Endothelial cell (in vitro differentiated cells): Measurements from ENCODE around the gene MAP2K5. TPM values are rescaled to one million over a fixed set of nuclear protein-coding genes. Genes with fewer than 3 reads are reported as not detected.

Source experiments
- DNase-seq: peaks from one replicate; pipeline ENCODE4 v3.0.0; 2021; ENCODE audit warnings: low spot score
- H3K27ac Mint-ChIP-seq: one replicate; pipeline ENCODE4 v1.8.0; 2021; ENCODE audit warnings: mixed read lengths, inconsistent platforms; ENCODE audit not compliant: unreplicated experiment
- H3K27me3 Mint-ChIP-seq: one replicate; pipeline ENCODE4 v1.8.0; 2021; ENCODE audit warnings: mild to moderate bottlenecking, moderate library complexity, mixed read lengths, inconsistent platforms; ENCODE audit not compliant: unreplicated experiment
- H3K36me3 Mint-ChIP-seq: one replicate; pipeline ENCODE4 v1.8.0; 2021; ENCODE audit warnings: mild to moderate bottlenecking, low read depth, mixed read lengths, inconsistent platforms; ENCODE audit not compliant: unreplicated experiment
- H3K4me1 Mint-ChIP-seq: one replicate; pipeline ENCODE4 v1.8.0; 2021; ENCODE audit warnings: mild to moderate bottlenecking, mixed read lengths, inconsistent platforms; ENCODE audit not compliant: unreplicated experiment
- H3K4me3 Mint-ChIP-seq: one replicate; pipeline ENCODE4 v1.8.0; 2021; ENCODE audit warnings: mild to moderate bottlenecking, mixed read lengths, inconsistent platforms; ENCODE audit not compliant: unreplicated experiment
- H3K9me3 Mint-ChIP-seq: one replicate; pipeline ENCODE4 v1.8.0; 2021; ENCODE audit warnings: mixed read lengths, inconsistent platforms; ENCODE audit not compliant: unreplicated experiment
- total RNA-seq: library from RNA; stranded (reverse); fragmentation: NEBNext Ultra II Directional; extraction: Animal tissue kit (Norgen Biotek cat#: 25700); gene quantifications from one replicate; pipeline ENCODE4 v1.2.1, GENCODE V29; 2021; ENCODE audit not compliant: unreplicated experiment
- TF ChIP-seq, protein P1 (sequence below): fragments of 200-600 bp; sonication (generic); IDR thresholded peaks from one replicate; pipeline ENCODE4 v1.5.0; 2021; ENCODE audit warnings: antibody characterized with exemption; ENCODE audit not compliant: unreplicated experiment

Gene MAP2K5
- total RNA-seq, 1 donor from 2014 or later = 22.2 TPM

DNA sequence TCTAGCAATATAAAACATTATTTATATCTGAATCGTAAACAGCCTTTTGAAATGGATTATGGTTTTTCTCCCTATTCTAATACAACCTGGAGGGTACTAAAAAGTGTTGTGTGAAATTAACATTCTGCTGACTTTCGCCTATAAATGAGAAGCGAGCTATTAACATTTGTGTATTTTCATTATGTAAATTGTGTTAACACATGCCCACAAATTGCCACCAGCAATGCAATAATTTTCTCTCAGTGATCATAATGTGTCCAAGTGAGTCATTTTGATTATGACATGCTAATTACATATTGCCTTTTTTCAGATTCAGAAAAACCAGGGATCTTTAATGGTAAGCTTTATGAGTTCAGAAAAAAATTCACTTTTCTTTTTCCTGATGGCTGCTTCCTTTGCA, 205.4 kb downstream of the MAP2K5 start:
- no peaks in the 10 kb centered on the region for H3K4me1 Mint-ChIP-seq
- TF ChIP-seq, protein P1, sequence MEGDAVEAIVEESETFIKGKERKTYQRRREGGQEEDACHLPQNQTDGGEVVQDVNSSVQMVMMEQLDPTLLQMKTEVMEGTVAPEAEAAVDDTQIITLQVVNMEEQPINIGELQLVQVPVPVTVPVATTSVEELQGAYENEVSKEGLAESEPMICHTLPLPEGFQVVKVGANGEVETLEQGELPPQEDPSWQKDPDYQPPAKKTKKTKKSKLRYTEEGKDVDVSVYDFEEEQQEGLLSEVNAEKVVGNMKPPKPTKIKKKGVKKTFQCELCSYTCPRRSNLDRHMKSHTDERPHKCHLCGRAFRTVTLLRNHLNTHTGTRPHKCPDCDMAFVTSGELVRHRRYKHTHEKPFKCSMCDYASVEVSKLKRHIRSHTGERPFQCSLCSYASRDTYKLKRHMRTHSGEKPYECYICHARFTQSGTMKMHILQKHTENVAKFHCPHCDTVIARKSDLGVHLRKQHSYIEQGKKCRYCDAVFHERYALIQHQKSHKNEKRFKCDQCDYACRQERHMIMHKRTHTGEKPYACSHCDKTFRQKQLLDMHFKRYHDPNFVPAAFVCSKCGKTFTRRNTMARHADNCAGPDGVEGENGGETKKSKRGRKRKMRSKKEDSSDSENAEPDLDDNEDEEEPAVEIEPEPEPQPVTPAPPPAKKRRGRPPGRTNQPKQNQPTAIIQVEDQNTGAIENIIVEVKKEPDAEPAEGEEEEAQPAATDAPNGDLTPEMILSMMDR = no peak

DNA sequence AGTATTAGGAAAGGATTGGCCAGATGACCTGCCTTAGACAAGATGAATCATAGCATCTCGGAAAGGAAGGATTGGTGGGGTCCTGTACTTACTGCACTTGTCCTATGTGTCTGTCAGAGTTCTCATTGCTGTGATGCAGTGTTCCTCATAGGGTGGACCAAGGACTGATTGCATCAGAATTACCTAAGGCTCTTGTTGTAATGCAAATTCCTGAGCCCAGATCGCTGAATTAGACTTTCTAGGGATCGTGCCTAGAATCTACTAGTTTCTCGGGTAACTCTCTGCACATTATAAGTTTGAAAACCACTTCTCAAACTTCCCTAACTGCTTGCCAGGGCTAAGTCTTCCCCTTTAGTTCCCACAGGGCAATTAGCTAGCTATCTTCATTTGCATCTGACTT, 207.9 kb downstream of the MAP2K5 start:
- TF ChIP-seq, protein P1 = no peak
- no peak for DNase-seq
- no peak overlapping the region for H3K4me3 Mint-ChIP-seq
- H3K4me1 Mint-ChIP-seq = no peaks in the 10 kb centered on the region
- H3K27me3 Mint-ChIP-seq = peaks cover 1% of the 10 kb centered on the region
- H3K36me3 Mint-ChIP-seq = no peaks in the 10 kb centered on the region
- no peaks in the 10 kb centered on the region for H3K9me3 Mint-ChIP-seq
- H3K27ac Mint-ChIP-seq = no peak overlapping the region

More for the DNA sequence above, 205.4 kb downstream of the MAP2K5 start:
- no peaks in the 10 kb centered on the region for H3K36me3 Mint-ChIP-seq
- H3K4me3 Mint-ChIP-seq = no peak overlapping the region
- no peaks in the 10 kb centered on the region for H3K9me3 Mint-ChIP-seq
- peaks cover 1% of the 10 kb centered on the region for H3K27me3 Mint-ChIP-seq
- H3K27ac Mint-ChIP-seq = no peak overlapping the region
- no peak for DNase-seq

DNA sequence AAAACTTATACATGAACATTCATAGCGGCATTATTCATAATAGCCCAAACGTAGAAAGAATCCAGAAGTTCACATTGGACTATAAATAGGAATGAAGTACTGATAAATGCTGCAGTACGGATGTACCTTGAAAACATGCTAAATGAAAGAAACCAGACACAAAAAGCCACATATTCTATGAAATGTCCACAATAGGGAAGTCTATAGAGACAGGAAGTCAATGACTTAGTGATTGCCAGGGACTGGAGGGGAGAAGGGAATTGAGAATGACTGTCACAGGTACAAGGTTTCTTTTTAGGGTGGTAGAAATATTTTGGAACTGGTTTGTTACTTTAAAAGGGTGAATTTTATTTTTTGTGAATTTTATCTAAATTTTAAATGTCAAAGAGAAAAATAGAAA, 211.4 kb downstream of the MAP2K5 start:
- H3K36me3 Mint-ChIP-seq = no peaks in the 10 kb centered on the region
- DNase-seq = no peak
- no peaks in the 10 kb centered on the region for H3K9me3 Mint-ChIP-seq
- H3K27me3 Mint-ChIP-seq = peaks cover 1% of the 10 kb centered on the region
- TF ChIP-seq, protein P1 = no peak
- H3K4me1 Mint-ChIP-seq = peaks cover 13% of the 10 kb centered on the region
- H3K27ac Mint-ChIP-seq = no peak overlapping the region
- no peak overlapping the region for H3K4me3 Mint-ChIP-seq

DNA sequence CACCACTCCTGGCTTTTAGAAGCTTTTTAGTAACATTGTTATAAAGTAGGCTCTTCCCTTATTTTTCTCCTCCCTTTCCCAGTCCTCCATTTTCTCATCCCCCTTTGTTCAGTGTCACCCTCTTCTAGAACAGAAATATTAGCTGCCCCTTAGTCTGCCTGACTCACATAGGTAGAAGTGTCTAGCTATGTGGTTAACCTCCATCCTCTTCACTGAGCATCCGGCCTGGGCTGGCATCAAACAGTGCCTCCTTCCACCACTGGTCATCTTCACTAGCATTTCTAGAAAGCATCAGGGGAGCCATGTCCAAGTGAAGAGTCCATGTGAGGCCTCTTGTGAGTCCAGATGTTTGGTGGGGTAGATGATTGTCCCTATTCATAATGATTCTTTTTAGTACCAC, 212.8 kb downstream of the MAP2K5 start:
- Mint-ChIP-seq H3K4me1 (peaks cover 13% of the 10 kb centered on the region), H3K4me3 (no peak overlapping the region), H3K27me3 (peaks cover 1% of the 10 kb centered on the region), H3K9me3 (no peaks in the 10 kb centered on the region), H3K36me3 (no peaks in the 10 kb centered on the region), H3K27ac (no peak overlapping the region)
- DNase-seq = no peak
- TF ChIP-seq, protein P1 = no peak

DNA sequence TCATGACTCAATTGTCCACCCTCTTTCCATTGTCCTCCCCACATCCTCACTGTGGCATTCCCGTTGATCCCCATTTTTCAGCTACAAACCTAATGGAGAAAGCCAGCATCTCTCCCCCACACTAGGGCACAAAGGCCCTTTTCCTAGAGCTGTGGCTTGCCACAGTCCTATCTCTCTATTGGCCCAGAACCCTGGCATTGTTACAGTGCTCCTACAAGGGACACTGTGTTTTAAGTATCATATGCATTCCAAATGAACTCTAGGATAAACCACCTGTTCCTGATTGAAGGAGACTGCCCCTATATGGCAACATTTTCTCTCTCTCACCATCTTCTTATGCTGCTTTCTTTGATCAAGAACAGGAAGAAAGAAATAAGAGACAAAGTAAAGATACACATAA, 213.4 kb downstream of the MAP2K5 start:
- Mint-ChIP-seq H3K36me3 (no peaks in the 10 kb centered on the region), H3K4me3 (no peak overlapping the region), H3K9me3 (no peaks in the 10 kb centered on the region), H3K4me1 (peaks cover 18% of the 10 kb centered on the region), H3K27me3 (peaks cover 1% of the 10 kb centered on the region), H3K27ac (no peak overlapping the region)
- no peak for DNase-seq
- TF ChIP-seq, protein P1 = no peak
